Uterus (tissue), 4 donors: ENCODE data around the gene TDP1. TPM values are rescaled to one million over a fixed set of nuclear protein-coding genes. Genes with fewer than 3 reads are reported as not detected.

Experiments used
- DNase-seq, 2 donors: peaks; one replicate each; pipeline ENCODE4 v3.0.0-alpha.2; 2019 to 2020
- H3K27ac ChIP-seq, 2 donors: fragments of 200-600 bp; sonication (generic); 1 replicate in 1 of 2; 2 replicates in 1 of 2; pipeline ENCODE4 v1.5.1; 2016 to 2018
- H3K27me3 ChIP-seq, 2 donors: fragments of 200-600 bp; sonication (generic); one replicate each; pipeline ENCODE4 v1.5.1; 2018 to 2019; ENCODE audit warnings: control low read depth in 1 of 2
- H3K36me3 ChIP-seq, 2 donors: fragments of 200-600 bp; sonication (generic); one replicate each; pipeline ENCODE4 v1.5.1; 2019; ENCODE audit warnings: control low read depth in 1 of 2
- H3K4me1 ChIP-seq, 2 donors: fragments of 200-600 bp; sonication (generic); one replicate each; pipeline ENCODE4 v1.5.1; 2018 to 2019; ENCODE audit warnings: control low read depth in 1 of 2
- H3K4me3 ChIP-seq, 2 donors: fragments of 200-600 bp; sonication (generic); 1 replicate in 1 of 2; 2 replicates in 1 of 2; pipeline ENCODE4 v1.5.1; 2018 to 2019; ENCODE audit warnings: mild to moderate bottlenecking in 1 of 2
- H3K9me3 ChIP-seq, 2 donors: fragments of 200-600 bp; sonication (generic); one replicate each; pipeline ENCODE4 v1.5.1; 2019; ENCODE audit warnings: control low read depth in 1 of 2
- CTCF ChIP-seq, 4 experiments: fragments of 200-600 bp in 2 of 4; fragments of 450-650 bp in 2 of 4; sonication (generic) in 2 of 4; IDR thresholded peaks; one replicate each; pipeline ENCODE4 v1.5.1; 2016 to 2019; ENCODE audit warnings: antibody characterized with exemption in 4 of 4, mild to moderate bottlenecking in 2 of 4, moderate library complexity in 1 of 4
- POLR2A ChIP-seq, 2 donors: fragments of 450-650 bp; IDR thresholded peaks; one replicate each; pipeline ENCODE4 v1.6.1; 2016; ENCODE audit warnings: antibody characterized with exemption in 2 of 2, mild to moderate bottlenecking in 1 of 2, moderate library complexity in 1 of 2
- intact Hi-C: fragments of 100-400 bp; cut with DNase I; formaldehyde crosslinking; loops from one replicate; pipeline ENCODE4 v1.15.1; 2023; ENCODE audit warnings: low total_unique reads
- total RNA-seq, 4 donors: library from RNA; depleted of rRNA in 3 of 4; stranded (reverse); fragments of >200 nt in 3 of 4; gene quantifications; one replicate each; pipeline versions ENCODE4 v1.1.0 to v1.2.4, GENCODE V29; 2014 to 2023
- donor health status: DM: yes; HTN: yes; CAD: no.

Gene TDP1
- total RNA-seq, 4 donors from 2014 or later = 1.3 to 30.8 (median 9.8) TPM

- intact Hi-C loops = no loop called here
- TF ChIP-seq POLR2A (IDR thresholded peaks at IDR 0.05) = no peak
- TF ChIP-seq CTCF (IDR thresholded peaks at IDR 0.05) = no peak
- no peaks in the 10 kb centered on the region for H3K9me3 ChIP-seq
- DNase-seq = no peak
- H3K27me3 ChIP-seq = peaks cover 0 to 32% of the 10 kb centered on the region in 2 donors
- H3K36me3 ChIP-seq = no peaks in the 10 kb centered on the region
- no peak overlapping the region for H3K4me3 ChIP-seq
- peaks cover 0 to 17% of the 10 kb centered on the region in 2 donors for H3K4me1 ChIP-seq
- no peak overlapping the region for H3K27ac ChIP-seq
These were observed 101.1 kb downstream of the TDP1 start for GRCh38 chr14:90056826-90057225.

- intact Hi-C loops = no loop called here
- Histone ChIP-seq H3K4me1 (peaks cover 0 to 25% of the 10 kb centered on the region in 2 donors), H3K27ac (no peak overlapping the region), H3K9me3 (no peaks in the 10 kb centered on the region), H3K4me3 (no peak overlapping the region), H3K36me3 (no peaks in the 10 kb centered on the region), H3K27me3 (peaks cover 0 to 46% of the 10 kb centered on the region in 2 donors)
- DNase-seq = no peak
- no peak for TF ChIP-seq CTCF (IDR thresholded peaks at IDR 0.05)
- TF ChIP-seq POLR2A (IDR thresholded peaks at IDR 0.05) = no peak
These were observed 103.2 kb downstream of the TDP1 start for GRCh38 chr14:90058876-90059458.

GRCh38 chr14:90060312-90060964 is 104.7 kb downstream of the TDP1 start:
- no peaks in the 10 kb centered on the region for H3K9me3 ChIP-seq
- peak overlapping the region in 1 of 2 donors; percentile 4 for H3K4me3 ChIP-seq
- H3K4me1 ChIP-seq = peaks cover 0 to 25% of the 10 kb centered on the region in 2 donors
- intact Hi-C loops = no loop called here
- H3K27ac ChIP-seq = no peak overlapping the region
- no peaks in the 10 kb centered on the region for H3K36me3 ChIP-seq
- peaks cover 0 to 37% of the 10 kb centered on the region in 2 donors for H3K27me3 ChIP-seq
- no peak for TF ChIP-seq POLR2A (IDR thresholded peaks at IDR 0.05)
- no peak for TF ChIP-seq CTCF (IDR thresholded peaks at IDR 0.05)
- no peak for DNase-seq

- Histone ChIP-seq H3K4me3 (peak overlapping the region in 1 of 2 donors; percentile 4), H3K27ac (no peak overlapping the region), H3K36me3 (no peaks in the 10 kb centered on the region), H3K27me3 (peaks cover 0 to 33% of the 10 kb centered on the region in 2 donors), H3K9me3 (no peaks in the 10 kb centered on the region), H3K4me1 (peaks cover 0 to 25% of the 10 kb centered on the region in 2 donors)
- TF ChIP-seq CTCF (IDR thresholded peaks at IDR 0.05) (no peak), POLR2A (IDR thresholded peaks at IDR 0.05) (no peak)
- intact Hi-C loops = no loop called here
- no peak for DNase-seq
These were observed 105.4 kb downstream of the TDP1 start for GRCh38 chr14:90060965-90061684.

- peaks cover 0 to 32% of the 10 kb centered on the region in 2 donors for H3K27me3 ChIP-seq
- no peak for DNase-seq
- H3K4me3 ChIP-seq = peak within 1 kb of the TSS in 1 of 2 donors; percentile 4
- intact Hi-C loops = no loop called here
- H3K9me3 ChIP-seq = no peaks in the 10 kb centered on the region
- peaks cover 0 to 25% of the 10 kb centered on the region in 2 donors for H3K4me1 ChIP-seq
- no peak for TF ChIP-seq POLR2A (IDR thresholded peaks at IDR 0.05)
- no peak for TF ChIP-seq CTCF (IDR thresholded peaks at IDR 0.05)
- no peak within 1 kb of the TSS for H3K27ac ChIP-seq
- no peaks in the 10 kb centered on the region for H3K36me3 ChIP-seq
These were observed 106.0 kb downstream of the TDP1 start, which contains the start of gene KCNK13 for GRCh38 chr14:90061685-90062126. TSS of gene KCNK13 (plus strand) at chr14:90061994. CDS start at chr14:90062206, 212 bp downstream.
